PC-3 (cell line): ENCODE measurements around the gene PPM1D.

Source experiments
- EZH2 ChIP-seq: fragments of 300-600 bp; sonication (generic); IDR thresholded peaks from one replicate; pipeline ENCODE4 v1.6.1; 2017; ENCODE audit warnings: antibody characterized with exemption, mild to moderate bottlenecking, low read length; ENCODE audit not compliant: unreplicated experiment
- EZH2phosphoT487 ChIP-seq: fragments of 300-600 bp; sonication (generic); IDR thresholded peaks from 2 replicates; pipeline ENCODE4 v1.6.1; 2018; ENCODE audit warnings: mild to moderate bottlenecking, antibody characterized with exemption, low read length, borderline replicate concordance
- TF ChIP-seq, protein P1 (sequence below): fragments of 300-600 bp; sonication (generic); conservative IDR thresholded peaks from 2 replicates; pipeline ENCODE4 v1.5.1; 2017; ENCODE audit warnings: antibody characterized with exemption, low read depth, mild to moderate bottlenecking, low read length

DNA sequence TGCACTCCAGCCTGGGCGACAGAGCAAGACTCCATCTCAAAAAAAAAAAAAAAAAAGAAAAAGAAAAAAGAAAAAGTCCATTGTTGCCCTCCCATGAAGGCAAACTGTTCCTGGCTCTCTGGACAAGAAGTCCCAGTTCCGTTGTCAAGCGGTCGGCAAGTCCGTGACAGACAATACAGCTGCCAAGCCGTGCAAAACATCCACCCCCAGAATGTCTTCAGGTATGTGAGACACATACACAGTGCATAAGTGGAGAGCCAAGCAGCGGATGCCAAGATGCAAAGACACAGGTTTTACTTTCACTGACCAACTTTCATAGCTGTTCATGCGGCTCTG, 40.4 kb upstream of the PPM1D start:
- TF ChIP-seq, protein P1, sequence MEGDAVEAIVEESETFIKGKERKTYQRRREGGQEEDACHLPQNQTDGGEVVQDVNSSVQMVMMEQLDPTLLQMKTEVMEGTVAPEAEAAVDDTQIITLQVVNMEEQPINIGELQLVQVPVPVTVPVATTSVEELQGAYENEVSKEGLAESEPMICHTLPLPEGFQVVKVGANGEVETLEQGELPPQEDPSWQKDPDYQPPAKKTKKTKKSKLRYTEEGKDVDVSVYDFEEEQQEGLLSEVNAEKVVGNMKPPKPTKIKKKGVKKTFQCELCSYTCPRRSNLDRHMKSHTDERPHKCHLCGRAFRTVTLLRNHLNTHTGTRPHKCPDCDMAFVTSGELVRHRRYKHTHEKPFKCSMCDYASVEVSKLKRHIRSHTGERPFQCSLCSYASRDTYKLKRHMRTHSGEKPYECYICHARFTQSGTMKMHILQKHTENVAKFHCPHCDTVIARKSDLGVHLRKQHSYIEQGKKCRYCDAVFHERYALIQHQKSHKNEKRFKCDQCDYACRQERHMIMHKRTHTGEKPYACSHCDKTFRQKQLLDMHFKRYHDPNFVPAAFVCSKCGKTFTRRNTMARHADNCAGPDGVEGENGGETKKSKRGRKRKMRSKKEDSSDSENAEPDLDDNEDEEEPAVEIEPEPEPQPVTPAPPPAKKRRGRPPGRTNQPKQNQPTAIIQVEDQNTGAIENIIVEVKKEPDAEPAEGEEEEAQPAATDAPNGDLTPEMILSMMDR = no peak
- TF ChIP-seq EZH2phosphoT487 (no peak), EZH2 (no peak)
